GM23248 (cell line): ENCODE data around the gene PPP2R5D. TPM values are rescaled to one million over a fixed set of nuclear protein-coding genes. Genes with fewer than 3 reads are reported as not detected.
"Not testable (repeated sequence)": the region's sequence is repeated elsewhere in the genome, so short reads cannot be mapped to it uniquely, and the experiment has no call there.

Source experiments
- DNase-seq: peaks from one replicate; pipeline ENCODE4 v3.0.0-alpha.2; 2015
- H2AFZ ChIP-seq: fragments of 200-600 bp; sonication (generic); 2 replicates; pipeline ENCODE4 v1.6.1; 2016; ENCODE audit warnings: antibody characterized with exemption
- H3F3A ChIP-seq: fragments of 200-600 bp; sonication (generic); 2 replicates; pipeline ENCODE4 v1.6.1; 2016; ENCODE audit warnings: mild to moderate bottlenecking, antibody characterized with exemption, mixed run types; ENCODE audit not compliant: insufficient read depth
- H3K27ac ChIP-seq: fragments of 200-600 bp; sonication (generic); 2 replicates; pipeline ENCODE4 v1.5.1; 2016; ENCODE audit warnings: mild to moderate bottlenecking
- H3K27me3 ChIP-seq: fragments of 200-600 bp; sonication (generic); replicated peaks from 2 replicates; pipeline ENCODE4 v1.6.1; 2016; ENCODE audit warnings: mild to moderate bottlenecking; ENCODE audit not compliant: insufficient read depth
- H3K36me3 ChIP-seq: fragments of 200-600 bp; sonication (generic); 2 replicates; pipeline ENCODE4 v1.6.1; 2016; ENCODE audit warnings: low read depth, mild to moderate bottlenecking
- H3K4me1 ChIP-seq: fragments of 200-600 bp; sonication (generic); 2 replicates; pipeline ENCODE4 v1.6.1; 2016; ENCODE audit warnings: mild to moderate bottlenecking; ENCODE audit not compliant: insufficient read depth
- H3K4me2 ChIP-seq: fragments of 200-600 bp; sonication (generic); one replicate; pipeline ENCODE4 v1.6.1; 2016; ENCODE audit warnings: mild to moderate bottlenecking; ENCODE audit not compliant: unreplicated experiment
- H3K4me3 ChIP-seq: fragments of 200-600 bp; sonication (generic); 2 replicates; pipeline ENCODE4 v1.5.1; 2016; ENCODE audit warnings: mild to moderate bottlenecking
- H3K79me2 ChIP-seq: fragments of 200-600 bp; sonication (generic); 2 replicates; pipeline ENCODE4 v1.6.1; 2016; ENCODE audit warnings: mild to moderate bottlenecking; ENCODE audit not compliant: insufficient read depth
- H3K9ac ChIP-seq: fragments of 200-600 bp; sonication (generic); 2 replicates; pipeline ENCODE4 v1.6.1; 2016; ENCODE audit warnings: mild to moderate bottlenecking
- H3K9me2 ChIP-seq: fragments of 200-600 bp; sonication (generic); 2 replicates; pipeline ENCODE4 v1.6.1; 2016; ENCODE audit warnings: mixed run types, mild to moderate bottlenecking, moderate library complexity; ENCODE audit not compliant: insufficient read depth
- H3K9me3 ChIP-seq: fragments of 200-600 bp; sonication (generic); one replicate; pipeline ENCODE4 v1.6.1; 2017; ENCODE audit warnings: low read depth
- H4K20me1 ChIP-seq: fragments of 200-600 bp; sonication (generic); 2 replicates; pipeline ENCODE4 v1.6.0; 2016; ENCODE audit not compliant: insufficient read depth
- EZH2 ChIP-seq: fragments of 200-600 bp; sonication (generic); IDR thresholded peaks from 2 replicates; pipeline ENCODE4 v1.6.1; 2018; ENCODE audit warnings: antibody characterized with exemption, mild to moderate bottlenecking; ENCODE audit not compliant: insufficient read depth, poor library complexity, severe bottlenecking
- EZH2phosphoT487 ChIP-seq: fragments of 200-600 bp; sonication (generic); IDR thresholded peaks from 2 replicates; pipeline ENCODE4 v1.6.1; 2018; ENCODE audit warnings: antibody characterized with exemption, moderate library complexity, mild to moderate bottlenecking, low read depth; ENCODE audit not compliant: insufficient read depth
- WGBS, 2 experiments: methylation state at CpG; one replicate each; pipeline ENCODE4 v1.1.6; 2015 to 2017; ENCODE audit warnings: low lambda C conversion rate in 2 of 2, low coverage in 1 of 2; ENCODE audit errors: missing lambda C conversion rate in 2 of 2; 5-methylcytosine and 5-hydroxymethylcytosine counted together
- in situ Hi-C: fragments of 300-500 bp; cut with MboI; formaldehyde crosslinking; loops from 2 replicates; pipeline ENCODE4 v1.15.0; 2020
- polyA plus RNA-seq: library from polyadenylated mRNA; unstranded; fragments of >200 nt; fragmentation: Nextera tagmentation; extraction: Ambion mirVana; gene quantifications from 2 replicates; pipeline ENCODE4 v1.2.1, GENCODE V29; 2016
- total RNA-seq: library from RNA; depleted of rRNA; stranded (reverse); fragments of >200 nt; shearing (Covaris generic); gene quantifications from 2 replicates; pipeline ENCODE4 v1.2.3, GENCODE V29; 2014

Gene PPP2R5D
- total and polyA plus RNA-seq, 2 experiments from 2014 or later: 40.7 to 42.7 TPM

- H3F3A ChIP-seq: no peaks in the 10 kb centered on the region
- H3K36me3 ChIP-seq: no peaks in the 10 kb centered on the region; the same call in 1 of the 2 replicates
- TF ChIP-seq EZH2phosphoT487 (no peak), EZH2 (no peak)
- no peaks in the 10 kb centered on the region for H4K20me1 ChIP-seq
- H3K27me3 ChIP-seq: no peaks in the 10 kb centered on the region
- H3K9ac ChIP-seq: no peak overlapping the region
- no peaks in the 10 kb centered on the region for H3K79me2 ChIP-seq
- no peak overlapping the region for H2AFZ ChIP-seq
- in situ Hi-C loops: no loop called here
- 69 to 70% methylated on average over 5 to 7 of the region's 7 CpGs for WGBS, 2 experiments
- H3K9me3 ChIP-seq: no peaks in the 10 kb centered on the region
- no peak overlapping the region for H3K27ac ChIP-seq
- no peaks in the 10 kb centered on the region for H3K4me1 ChIP-seq
- no peak overlapping the region for H3K4me2 ChIP-seq
- DNase-seq: no peak
- H3K4me3 ChIP-seq: no peak overlapping the region
- H3K9me2 ChIP-seq: no peaks in the 10 kb centered on the region
Observed at GRCh38 chr6:42942444-42942843, 41.9 kb upstream of the PPP2R5D start.

- Histone ChIP-seq H3K9me3 (no peaks in the 10 kb centered on the region), H3K79me2 (no peaks in the 10 kb centered on the region), H3K4me3 (no peak overlapping the region), H3K9ac (no peak overlapping the region), H3F3A (no peaks in the 10 kb centered on the region), H4K20me1 (no peaks in the 10 kb centered on the region), H3K4me2 (no peak overlapping the region), H3K36me3 (no peaks in the 10 kb centered on the region; the same call in 1 of the 2 replicates), H3K4me1 (no peaks in the 10 kb centered on the region), H3K9me2 (no peaks in the 10 kb centered on the region), H2AFZ (no peak overlapping the region), H3K27ac (no peak overlapping the region), H3K27me3 (no peaks in the 10 kb centered on the region)
- in situ Hi-C loops: no loop called here
- TF ChIP-seq EZH2: no peak
- TF ChIP-seq EZH2phosphoT487: no peak
- no peak for DNase-seq
Observed at GRCh38 chr6:42947950-42948349, 36.4 kb upstream of the PPP2R5D start.

DNA sequence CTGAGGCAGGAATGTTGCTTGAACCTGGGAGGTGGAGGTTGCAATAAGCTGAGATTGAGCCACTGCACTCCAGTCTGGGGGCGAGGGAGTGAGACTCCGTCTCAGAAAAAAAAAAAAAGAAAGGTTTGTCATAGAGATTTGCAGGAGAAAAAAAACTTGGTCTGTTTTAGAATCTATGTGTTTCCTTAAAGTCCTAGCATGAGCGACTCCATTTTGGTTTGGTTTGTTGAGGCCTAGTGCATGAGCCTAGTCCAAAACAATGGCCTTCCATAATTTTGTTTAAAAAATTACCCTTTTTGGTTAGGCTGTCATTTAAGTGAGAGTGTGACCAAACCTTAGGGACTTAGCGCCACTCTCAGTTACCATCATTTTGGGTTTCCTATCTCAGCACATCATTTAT lies 32.0 kb upstream of the PPP2R5D start:
- H3K79me2 ChIP-seq: no peaks in the 10 kb centered on the region
- H3K9me3 ChIP-seq: no peaks in the 10 kb centered on the region
- no peaks in the 10 kb centered on the region for H3K4me1 ChIP-seq
- no peaks in the 10 kb centered on the region for H3K27me3 ChIP-seq
- DNase-seq: no peak
- 83 to 91% methylated on average over 4 of the region's 4 CpGs for WGBS, 2 experiments
- no peaks in the 10 kb centered on the region for H3K9me2 ChIP-seq
- no peaks in the 10 kb centered on the region for H3F3A ChIP-seq
- no peak overlapping the region for H3K4me2 ChIP-seq
- TF ChIP-seq EZH2 (no peak), EZH2phosphoT487 (no peak)
- in situ Hi-C loops: no loop called here
- no peak overlapping the region for H3K4me3 ChIP-seq
- H4K20me1 ChIP-seq: no peaks in the 10 kb centered on the region
- no peak overlapping the region for H3K27ac ChIP-seq
- no peak overlapping the region for H2AFZ ChIP-seq
- H3K9ac ChIP-seq: no peak overlapping the region
- no peaks in the 10 kb centered on the region for H3K36me3 ChIP-seq

DNA sequence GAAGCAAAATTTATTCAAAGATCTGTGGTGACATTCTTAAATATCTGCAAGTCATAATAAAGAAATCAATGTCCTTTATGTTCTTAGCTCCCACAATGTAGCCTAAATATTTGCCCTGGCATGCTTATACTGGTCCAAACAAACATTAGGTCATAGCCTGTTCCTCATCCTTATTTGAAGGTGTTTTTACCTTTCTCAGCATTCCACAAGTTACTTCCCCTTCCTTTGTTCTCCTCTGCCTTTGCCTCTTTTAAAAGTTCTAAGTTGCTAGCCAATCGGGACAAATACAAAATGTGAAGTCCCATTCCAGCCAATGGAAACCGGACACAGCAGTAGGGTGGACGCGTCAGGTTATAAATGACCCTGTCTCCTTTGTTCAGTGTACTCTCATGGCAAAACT lies 30.0 kb upstream of the PPP2R5D start:
- H3K4me3 ChIP-seq, in situ Hi-C loops, H3K4me2 ChIP-seq, H3K79me2 ChIP-seq, H3K9ac ChIP-seq, H2AFZ ChIP-seq, H3K4me1 ChIP-seq, H3K9me3 ChIP-seq, H3K36me3 ChIP-seq, H3K27me3 ChIP-seq, H3F3A ChIP-seq, H4K20me1 ChIP-seq, DNase-seq, H3K9me2 ChIP-seq, H3K27ac ChIP-seq: not testable (repeated sequence)
- 94 to 95% methylated on average over 4 of the region's 4 CpGs for WGBS, 2 experiments

- H3K9me3 ChIP-seq: no peaks in the 10 kb centered on the region
- H3K27me3 ChIP-seq: no peaks in the 10 kb centered on the region
- DNase-seq: no peak
- H3K4me1 ChIP-seq: 0 out of 2 replicates have a peak, but pooled peaks cover 4% of the 10 kb centered on the region
- no peaks in the 10 kb centered on the region for H3K9me2 ChIP-seq
- H4K20me1 ChIP-seq: no peaks in the 10 kb centered on the region
- no peaks in the 10 kb centered on the region for H3K36me3 ChIP-seq
- no peak overlapping the region for H3K9ac ChIP-seq
- no peak overlapping the region for H3K4me3 ChIP-seq
- no peak overlapping the region for H2AFZ ChIP-seq
- no peak overlapping the region for H3K4me2 ChIP-seq
- no peaks in the 10 kb centered on the region for H3K79me2 ChIP-seq
- WGBS, 2 experiments: 69 to 71% methylated on average over 8 of the region's 8 CpGs
- in situ Hi-C loops: no loop called here
- TF ChIP-seq EZH2 (no peak), EZH2phosphoT487 (no peak)
- H3F3A ChIP-seq: no peaks in the 10 kb centered on the region
- no peak overlapping the region for H3K27ac ChIP-seq
Observed at GRCh38 chr6:42958125-42958524, 26.2 kb upstream of the PPP2R5D start.
